GM12801 (cell line): Measurements from ENCODE around the gene PCMTD2.

Experiments
- CTCF ChIP-seq: IDR thresholded peaks from one replicate; pipeline ENCODE4 v1.5.1; 2011; ENCODE audit warnings: control low read depth; ENCODE audit not compliant: insufficient read length; ENCODE audit errors: extremely low read depth

PCMTD2 gene

GRCh38 chr20:64219730-64220129 lies 35.8 kb upstream of the PCMTD2 start:
- TF ChIP-seq CTCF: no peak

DNA sequence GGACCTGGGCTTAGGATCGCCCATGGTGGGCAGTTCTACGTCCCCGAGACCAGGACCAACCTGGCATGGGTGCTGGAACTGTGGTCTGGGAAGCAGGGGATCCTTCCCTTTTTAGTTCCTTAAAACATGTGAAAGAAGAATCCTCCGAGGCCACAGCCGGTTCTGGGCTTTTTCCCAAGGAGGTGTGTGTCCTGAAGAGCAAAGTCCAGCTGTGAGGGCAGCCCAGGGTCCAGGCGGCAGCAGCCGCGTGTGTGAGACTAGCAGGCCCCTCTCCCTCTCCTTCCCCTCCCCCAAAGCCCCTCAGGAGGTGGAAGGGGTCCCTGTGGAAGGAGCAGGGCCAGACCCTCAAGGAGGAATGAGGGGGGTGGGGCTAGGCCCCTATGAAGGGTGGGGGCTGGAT lies 35.1 kb upstream of the PCMTD2 start:
- no peak for TF ChIP-seq CTCF

DNA sequence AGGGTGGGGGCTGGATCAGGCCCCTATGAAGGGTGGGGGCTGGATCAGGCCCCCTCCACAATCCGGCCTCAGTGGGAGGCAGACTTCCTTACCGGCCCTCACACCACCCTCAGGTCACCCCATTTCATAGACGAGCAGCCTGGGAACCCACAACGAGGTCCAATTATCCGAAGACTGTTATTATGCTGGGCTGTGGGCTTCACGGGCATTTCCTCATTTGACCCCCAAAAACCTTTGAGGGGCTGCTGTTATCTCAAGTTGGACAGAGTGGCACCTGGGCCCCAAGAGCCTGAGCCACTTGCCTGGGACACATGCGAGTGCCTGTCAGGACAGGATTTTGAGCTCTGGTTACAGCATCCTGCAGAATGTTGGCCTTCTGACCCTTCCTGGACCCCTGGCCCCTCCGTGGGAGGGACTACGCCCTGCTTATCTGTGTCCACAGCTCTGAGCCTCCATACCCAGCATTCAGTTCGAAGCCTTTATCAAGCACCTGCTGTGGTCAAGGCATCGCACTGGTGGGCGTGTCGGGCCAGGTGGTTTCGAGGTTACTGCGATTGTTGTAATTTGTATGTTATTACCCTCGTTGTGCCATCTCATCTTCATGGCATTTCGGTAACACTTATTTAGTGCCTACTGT lies 34.5 kb upstream of the PCMTD2 start:
- no peak for TF ChIP-seq CTCF

- TF ChIP-seq CTCF: no peak
Measured at GRCh38 chr20:64222291-64222735, 33.2 kb upstream of the PCMTD2 start.

GRCh38 chr20:64222851-64223525 lies 32.6 kb upstream of the PCMTD2 start:
- no peak for TF ChIP-seq CTCF

DNA sequence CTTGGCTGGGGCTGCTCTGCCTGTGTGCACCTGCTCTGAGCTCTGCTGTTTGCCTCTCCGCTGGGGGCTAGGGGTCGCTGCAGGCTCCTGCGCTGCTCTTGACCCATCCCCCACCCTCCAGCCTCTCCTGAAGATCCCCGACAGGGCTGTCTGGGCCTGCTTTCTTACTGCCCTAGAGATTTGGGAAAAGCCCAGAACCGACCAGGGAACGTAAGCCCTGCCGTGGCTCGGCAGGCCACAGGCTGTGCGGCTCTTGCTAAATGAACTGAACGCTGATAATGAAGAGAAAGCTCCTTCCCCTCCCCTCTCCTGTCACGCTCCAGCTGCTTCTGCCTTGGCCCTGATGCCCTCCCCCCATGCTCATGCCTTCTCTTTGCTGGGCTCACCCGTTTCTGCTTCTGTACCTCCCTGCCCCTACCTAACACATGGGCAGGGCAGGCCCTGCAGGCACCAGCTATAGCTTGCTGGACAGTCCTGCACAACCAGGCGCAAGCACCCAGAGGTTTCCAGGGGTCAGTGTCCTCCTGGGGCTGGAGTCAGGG lies 32.0 kb upstream of the PCMTD2 start:
- no peak for TF ChIP-seq CTCF

GRCh38 chr20:64224351-64225170 lies 31.0 kb upstream of the PCMTD2 start:
- no peak for TF ChIP-seq CTCF
